ENCODE measurements around the gene CEP104. TPM values are rescaled to one million over a fixed set of nuclear protein-coding genes. Genes with fewer than 3 reads are reported as not detected.

CEP104 gene
- polyA plus RNA-seq, 1 of the 3 experiments (the other 2 are of a cell fraction): 19.2 TPM

GRCh38 chr1:3778590-3779264, 78.3 kb downstream of the CEP104 start:
- H3K4me3 ChIP-seq (ENCODE audit: low read depth in 2 of 2, low read length in 1 of 2): no peak overlapping the region
- no peak overlapping the region for H3K9ac ChIP-seq
- no peaks in the 10 kb centered on the region for H3K79me2 ChIP-seq (ENCODE audit: insufficient read depth)
- DNase-seq: no peak
- H3K4me1 ChIP-seq (ENCODE audit: control insufficient read depth in 1 of 2, insufficient read depth in 2 of 2, low read depth in 1 of 2, low read length in 1 of 2): peaks cover 0 to 51% of the 10 kb centered on the region in 2 experiments; a peak in 1 of 4 replicates
- H3K27me3 ChIP-seq (ENCODE audit: insufficient read depth): no peaks in the 10 kb centered on the region
- H3K9me2 ChIP-seq: no peaks in the 10 kb centered on the region
- 50% methylated on average over 2 of the region's 14 CpGs for WGBS (ENCODE audit: low lambda C conversion rate)
- peaks cover 8 to 38% of the 10 kb centered on the region in 2 experiments for H3K36me3 ChIP-seq (replicated peaks in 1 of 2; ENCODE audit: control insufficient read depth in 1 of 2, insufficient read depth in 2 of 2, low read length in 1 of 2)
- TF ChIP-seq RXRA (IDR thresholded peaks at IDR 0.05; ENCODE audit: borderline replicate concordance, low read depth): no peak
- ChIA-PET POLR2A (no interaction called here), CTCF (interaction anchor here (1.0 kb wide), 2 partner anchors 10 to 54 kb away, joined by 3 to 5 read pairs; no protein-coding TSS in a partner anchor)
- no peaks in the 10 kb centered on the region for H3F3A ChIP-seq (replicated peaks; ENCODE audit: insufficient read depth)
- no peak overlapping the region for H3K4me2 ChIP-seq
- no peaks in the 10 kb centered on the region for H4K20me1 ChIP-seq (ENCODE audit: insufficient read depth)
- no peak overlapping the region for H2AFZ ChIP-seq (ENCODE audit: low read depth)
- no peaks in the 10 kb centered on the region for H3K9me3 ChIP-seq
- no peak overlapping the region; a peak in 1 of 4 replicates for H3K27ac ChIP-seq (ENCODE audit: low read depth in 2 of 2, low read length in 1 of 2)

- 90% methylated on average over 4 of the region's 20 CpGs for WGBS (ENCODE audit: low lambda C conversion rate)
- no peaks in the 10 kb centered on the region for H3K27me3 ChIP-seq (ENCODE audit: insufficient read depth)
- no peak overlapping the region for H3K4me2 ChIP-seq
- no peaks in the 10 kb centered on the region for H3K9me2 ChIP-seq
- ChIA-PET POLR2A (no interaction called here), CTCF (interaction anchor here (1.0 kb wide), 2 partner anchors 9 to 53 kb away, joined by 3 to 5 read pairs; no protein-coding TSS in a partner anchor)
- peak overlapping the region in 1 of 2 experiments; percentile 92; a peak in 1 of 4 replicates for H3K27ac ChIP-seq (ENCODE audit: low read depth in 2 of 2, low read length in 1 of 2)
- H2AFZ ChIP-seq (ENCODE audit: low read depth): no peak overlapping the region
- no peaks in the 10 kb centered on the region for H4K20me1 ChIP-seq (ENCODE audit: insufficient read depth)
- H3K4me3 ChIP-seq (ENCODE audit: low read depth in 2 of 2, low read length in 1 of 2): no peak overlapping the region
- H3K79me2 ChIP-seq (ENCODE audit: insufficient read depth): no peaks in the 10 kb centered on the region
- TF ChIP-seq FOSL2 (IDR thresholded peaks at IDR 0.05; ENCODE audit: borderline replicate concordance, low read depth) (no peak), NRF1 (IDR thresholded peaks at IDR 0.05; ENCODE audit: low read depth, low read length) (no peak), RXRA (IDR thresholded peaks at IDR 0.05; ENCODE audit: borderline replicate concordance, low read depth) (no peak), SMC3 (IDR thresholded peaks at IDR 0.05; ENCODE audit: low read depth, low read length) (no peak), POLR2AphosphoS5 (IDR thresholded peaks at IDR 0.05; ENCODE audit: low read depth, low read length) (no peak)
- no peak overlapping the region for H3K9ac ChIP-seq
- no peaks in the 10 kb centered on the region for H3K9me3 ChIP-seq
- H3K36me3 ChIP-seq (replicated peaks in 1 of 2; ENCODE audit: control insufficient read depth in 1 of 2, insufficient read depth in 2 of 2, low read length in 1 of 2): peaks cover 8 to 34% of the 10 kb centered on the region in 2 experiments
- peaks cover 5% of the 10 kb centered on the region for H3F3A ChIP-seq (replicated peaks; ENCODE audit: insufficient read depth)
- peaks cover 0 to 59% of the 10 kb centered on the region in 2 experiments; a peak in 1 of 4 replicates for H3K4me1 ChIP-seq (ENCODE audit: control insufficient read depth in 1 of 2, insufficient read depth in 2 of 2, low read depth in 1 of 2, low read length in 1 of 2)
- no peak for DNase-seq
Measured at GRCh38 chr1:3777647-3778589, 79.1 kb downstream of the CEP104 start.

GRCh38 chr1:3777078-3777547, 79.9 kb downstream of the CEP104 start:
- Histone ChIP-seq H3F3A (replicated peaks; ENCODE audit: insufficient read depth) (peaks cover 5% of the 10 kb centered on the region), H3K4me1 (ENCODE audit: control insufficient read depth in 1 of 2, insufficient read depth in 2 of 2, low read depth in 1 of 2, low read length in 1 of 2) (peaks cover 0 to 60% of the 10 kb centered on the region in 2 experiments; a peak in 1 of 4 replicates), H3K36me3 (replicated peaks in 1 of 2; ENCODE audit: control insufficient read depth in 1 of 2, insufficient read depth in 2 of 2, low read length in 1 of 2) (peaks cover 8 to 28% of the 10 kb centered on the region in 2 experiments), H3K9me2 (no peaks in the 10 kb centered on the region), H3K79me2 (ENCODE audit: insufficient read depth) (no peaks in the 10 kb centered on the region), H2AFZ (ENCODE audit: low read depth) (no peak overlapping the region), H3K4me3 (ENCODE audit: low read depth in 2 of 2, low read length in 1 of 2) (no peak overlapping the region), H4K20me1 (ENCODE audit: insufficient read depth) (no peaks in the 10 kb centered on the region), H3K4me2 (no peak overlapping the region), H3K9me3 (no peaks in the 10 kb centered on the region), H3K9ac (no peak overlapping the region), H3K27me3 (ENCODE audit: insufficient read depth) (no peaks in the 10 kb centered on the region), H3K27ac (ENCODE audit: low read depth in 2 of 2, low read length in 1 of 2) (peak overlapping the region in 1 of 2 experiments; percentile 92; a peak in 1 of 4 replicates)
- DNase-seq: no peak
- TF ChIP-seq PBX3 (IDR thresholded peaks at IDR 0.05) (no peak), NRF1 (IDR thresholded peaks at IDR 0.05; ENCODE audit: low read depth, low read length) (no peak), CHD2 (IDR thresholded peaks at IDR 0.05; ENCODE audit: low read length, partially characterized antibody) (no peak), POLR2AphosphoS5 (IDR thresholded peaks at IDR 0.05; ENCODE audit: low read depth, low read length) (no peak; the same call in 1 of the 2 replicates)
- ChIA-PET CTCF (no interaction called here), POLR2A (interaction anchor here (1.0 kb wide), 1 partner anchor 18 kb away, joined by 3 read pairs; no protein-coding TSS in a partner anchor)
- WGBS (ENCODE audit: low lambda C conversion rate): 100% methylated on average over 4 of the region's 10 CpGs

All from SK-N-SH (cell line).